HL-60 (cell line): ENCODE results near the gene MACROD2.

Experiments
- DNase-seq, 2 experiments: peaks; one replicate each; pipeline ENCODE4 v3.0.0-alpha.2; 2010 to 2020; ENCODE audit warnings: low read depth in 1 of 2, low spot score in 1 of 2
- H3K27ac ChIP-seq: fragments of 250-450 bp; sonication (Bioruptor Pico); replicated peaks from 2 replicates; pipeline ENCODE4 v1.5.1; 2020; ENCODE audit warnings: mild to moderate bottlenecking, moderate library complexity
- H3K27me3 ChIP-seq: fragments of 250-450 bp; sonication (Bioruptor Pico); 2 replicates; pipeline ENCODE4 v1.5.1; 2021; ENCODE audit warnings: mild to moderate bottlenecking, moderate library complexity; ENCODE audit not compliant: insufficient read depth, poor library complexity, severe bottlenecking
- H3K4me3 ChIP-seq: replicated peaks from 2 replicates; pipeline ENCODE4 v1.5.1; 2011; ENCODE audit warnings: mild to moderate bottlenecking, control low read depth, low read length; ENCODE audit not compliant: insufficient read depth
- CTCF ChIP-seq: IDR thresholded peaks from one replicate; pipeline ENCODE4 v1.5.1; 2011; ENCODE audit warnings: low read length, control low read depth, inconsistent platforms; ENCODE audit not compliant: insufficient read depth
- GABPA ChIP-seq: IDR thresholded peaks from 2 replicates; pipeline ENCODE4 v1.6.1; 2012; ENCODE audit warnings: low read depth
- POLR2AphosphoS5 ChIP-seq: IDR thresholded peaks from 2 replicates; pipeline ENCODE4 v1.6.1; 2012; ENCODE audit warnings: low read depth
- SPI1 ChIP-seq: IDR thresholded peaks from 2 replicates; pipeline ENCODE4 v1.6.1; 2012; ENCODE audit warnings: low read depth, mild to moderate bottlenecking, borderline replicate concordance
- TF ChIP-seq, protein P1 (sequence below): IDR thresholded peaks from 2 replicates; pipeline ENCODE4 v1.6.1; 2012; ENCODE audit warnings: low read depth; ENCODE audit not compliant: insufficient replicate concordance

MACROD2 gene

GRCh38 chr20:14134004-14134403 lies 138.7 kb downstream of the MACROD2 start:
- no peak for DNase-seq
- H3K27ac ChIP-seq: no peak overlapping the region
- H3K27me3 ChIP-seq: no peaks in the 10 kb centered on the region
- H3K4me3 ChIP-seq: no peak overlapping the region
- TF ChIP-seq, protein P1, sequence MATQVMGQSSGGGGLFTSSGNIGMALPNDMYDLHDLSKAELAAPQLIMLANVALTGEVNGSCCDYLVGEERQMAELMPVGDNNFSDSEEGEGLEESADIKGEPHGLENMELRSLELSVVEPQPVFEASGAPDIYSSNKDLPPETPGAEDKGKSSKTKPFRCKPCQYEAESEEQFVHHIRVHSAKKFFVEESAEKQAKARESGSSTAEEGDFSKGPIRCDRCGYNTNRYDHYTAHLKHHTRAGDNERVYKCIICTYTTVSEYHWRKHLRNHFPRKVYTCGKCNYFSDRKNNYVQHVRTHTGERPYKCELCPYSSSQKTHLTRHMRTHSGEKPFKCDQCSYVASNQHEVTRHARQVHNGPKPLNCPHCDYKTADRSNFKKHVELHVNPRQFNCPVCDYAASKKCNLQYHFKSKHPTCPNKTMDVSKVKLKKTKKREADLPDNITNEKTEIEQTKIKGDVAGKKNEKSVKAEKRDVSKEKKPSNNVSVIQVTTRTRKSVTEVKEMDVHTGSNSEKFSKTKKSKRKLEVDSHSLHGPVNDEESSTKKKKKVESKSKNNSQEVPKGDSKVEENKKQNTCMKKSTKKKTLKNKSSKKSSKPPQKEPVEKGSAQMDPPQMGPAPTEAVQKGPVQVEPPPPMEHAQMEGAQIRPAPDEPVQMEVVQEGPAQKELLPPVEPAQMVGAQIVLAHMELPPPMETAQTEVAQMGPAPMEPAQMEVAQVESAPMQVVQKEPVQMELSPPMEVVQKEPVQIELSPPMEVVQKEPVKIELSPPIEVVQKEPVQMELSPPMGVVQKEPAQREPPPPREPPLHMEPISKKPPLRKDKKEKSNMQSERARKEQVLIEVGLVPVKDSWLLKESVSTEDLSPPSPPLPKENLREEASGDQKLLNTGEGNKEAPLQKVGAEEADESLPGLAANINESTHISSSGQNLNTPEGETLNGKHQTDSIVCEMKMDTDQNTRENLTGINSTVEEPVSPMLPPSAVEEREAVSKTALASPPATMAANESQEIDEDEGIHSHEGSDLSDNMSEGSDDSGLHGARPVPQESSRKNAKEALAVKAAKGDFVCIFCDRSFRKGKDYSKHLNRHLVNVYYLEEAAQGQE: no peak
- TF ChIP-seq GABPA (no peak), SPI1 (no peak), CTCF (no peak), POLR2AphosphoS5 (no peak)

- DNase-seq: peak; percentile 2 to 5
- no peak for TF ChIP-seq GABPA
- no peak for TF ChIP-seq POLR2AphosphoS5
- no peak for TF ChIP-seq CTCF
- TF ChIP-seq, protein P1: no peak
- no peak for TF ChIP-seq SPI1
These were observed 146.9 kb downstream of the MACROD2 start for GRCh38 chr20:14142171-14142570.

DNA sequence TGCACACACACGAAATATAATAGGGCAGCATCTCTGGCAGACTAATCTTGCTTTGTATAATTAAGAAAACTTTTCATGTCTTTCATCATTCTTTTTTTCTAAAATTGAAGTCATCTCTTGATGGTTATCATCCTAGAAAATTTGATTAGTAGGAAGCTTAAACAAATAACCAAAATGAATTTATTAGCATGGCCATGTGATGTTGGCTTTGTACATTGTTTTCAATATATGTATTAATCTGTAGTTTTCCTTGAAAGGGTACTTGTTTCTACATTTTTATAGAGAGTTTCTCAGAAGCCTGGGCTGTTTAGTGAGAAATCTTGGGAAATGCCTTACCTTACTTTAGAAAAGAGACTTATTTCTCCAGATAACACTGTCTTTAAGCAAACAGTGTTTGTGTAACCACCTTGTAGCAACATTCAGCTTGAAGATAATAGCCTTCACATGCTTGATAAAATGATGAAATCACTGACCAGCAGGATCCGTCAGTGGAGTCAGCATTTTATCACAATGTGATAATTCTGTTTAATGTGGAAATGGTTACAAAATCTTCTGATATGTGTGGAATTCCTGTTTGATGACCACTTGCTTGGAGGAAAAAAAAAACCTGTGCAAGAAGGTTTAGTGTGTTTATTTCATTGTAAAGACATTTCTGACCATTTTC lies 147.8 kb downstream of the MACROD2 start:
- no peaks in the 10 kb centered on the region for H3K27me3 ChIP-seq
- H3K27ac ChIP-seq: no peak overlapping the region
- TF ChIP-seq CTCF (no peak), GABPA (no peak), SPI1 (no peak), POLR2AphosphoS5 (no peak)
- TF ChIP-seq, protein P1: no peak
- DNase-seq: no peak
- H3K4me3 ChIP-seq: no peak overlapping the region

More at GRCh38 chr20:14142171-14142570, 146.9 kb downstream of the MACROD2 start:
- Histone ChIP-seq H3K4me3 (no peak overlapping the region), H3K27me3 (no peaks in the 10 kb centered on the region), H3K27ac (no peak overlapping the region)
